Activated T-cell treated with anti-CD3 and anti-CD28 coated beads for 24 hours (primary cell): ENCODE results near the gene ITGA6.
A peak's percentile ranks its signal among the peaks of the same experiment; 100 is the strongest.

Source experiments
- DNase-seq: peaks from one replicate; pipeline ENCODE4 v3.0.0-alpha.2; 2020; ENCODE audit warnings: low read depth

ITGA6 gene

DNA sequence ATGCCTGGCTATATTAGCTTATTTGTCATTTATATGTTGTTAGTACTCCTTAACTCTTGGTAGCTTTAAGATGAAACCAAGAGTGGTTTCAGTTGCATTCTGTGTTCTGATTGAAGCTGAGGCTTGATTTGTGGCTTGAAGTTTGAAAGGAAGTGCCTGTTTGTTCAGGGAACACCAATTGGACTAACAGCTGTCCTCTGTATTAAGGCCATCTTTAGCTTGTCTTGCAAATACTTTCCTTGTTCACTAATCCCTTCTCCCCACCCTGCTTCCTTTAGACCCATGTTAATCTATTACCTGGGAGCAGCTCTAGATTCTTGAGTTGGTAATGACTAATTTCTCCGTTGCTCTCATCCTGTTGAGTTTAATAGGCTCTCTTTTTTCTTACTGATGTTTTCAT lies 13.4 kb downstream of the ITGA6 start:
- no peak for DNase-seq

DNA sequence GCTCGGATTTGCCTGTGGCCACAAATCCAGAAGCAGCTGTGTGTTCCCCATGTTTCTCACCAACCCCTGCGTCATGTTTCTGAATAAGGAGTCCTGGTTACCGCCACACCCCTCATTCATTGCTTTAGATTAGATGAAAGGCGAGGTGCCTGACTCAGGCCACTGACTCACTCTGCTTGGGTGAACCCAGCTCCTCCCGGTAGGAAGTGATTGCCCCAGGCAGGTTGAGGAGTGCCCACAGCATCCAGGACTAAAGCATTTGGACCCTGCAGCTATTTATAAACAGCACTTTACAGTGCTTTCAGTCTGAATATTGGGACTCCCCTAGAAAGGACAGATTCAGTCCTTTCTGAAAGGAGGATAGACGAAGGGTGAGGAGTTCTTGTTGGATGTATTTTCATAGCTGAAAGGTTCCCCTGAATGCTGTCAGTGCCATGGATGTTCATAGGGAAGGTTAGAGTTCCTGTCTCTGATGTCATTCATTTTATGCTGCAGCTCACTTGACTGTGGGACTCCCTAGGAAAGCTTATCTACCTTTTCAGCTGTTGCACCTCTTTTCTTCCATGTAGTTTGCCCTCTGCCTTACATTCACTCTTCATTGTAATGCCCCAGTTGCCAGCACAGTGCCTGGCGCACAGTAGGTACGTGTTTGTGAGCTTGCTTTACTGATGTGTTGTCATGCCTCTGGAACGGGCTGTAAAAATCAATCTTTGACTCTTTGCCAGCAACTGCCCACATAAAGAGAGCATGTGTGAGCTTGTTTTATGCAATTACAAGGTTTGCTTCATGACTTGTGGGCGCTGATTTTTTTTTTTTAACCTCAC lies 14.9 kb downstream of the ITGA6 start:
- peak; percentile 67 for DNase-seq

GRCh38 chr2:172445851-172446250 lies 18.5 kb downstream of the ITGA6 start:
- DNase-seq = no peak

- no peak for DNase-seq
These were observed 19.2 kb downstream of the ITGA6 start for GRCh38 chr2:172446474-172447063.

DNA sequence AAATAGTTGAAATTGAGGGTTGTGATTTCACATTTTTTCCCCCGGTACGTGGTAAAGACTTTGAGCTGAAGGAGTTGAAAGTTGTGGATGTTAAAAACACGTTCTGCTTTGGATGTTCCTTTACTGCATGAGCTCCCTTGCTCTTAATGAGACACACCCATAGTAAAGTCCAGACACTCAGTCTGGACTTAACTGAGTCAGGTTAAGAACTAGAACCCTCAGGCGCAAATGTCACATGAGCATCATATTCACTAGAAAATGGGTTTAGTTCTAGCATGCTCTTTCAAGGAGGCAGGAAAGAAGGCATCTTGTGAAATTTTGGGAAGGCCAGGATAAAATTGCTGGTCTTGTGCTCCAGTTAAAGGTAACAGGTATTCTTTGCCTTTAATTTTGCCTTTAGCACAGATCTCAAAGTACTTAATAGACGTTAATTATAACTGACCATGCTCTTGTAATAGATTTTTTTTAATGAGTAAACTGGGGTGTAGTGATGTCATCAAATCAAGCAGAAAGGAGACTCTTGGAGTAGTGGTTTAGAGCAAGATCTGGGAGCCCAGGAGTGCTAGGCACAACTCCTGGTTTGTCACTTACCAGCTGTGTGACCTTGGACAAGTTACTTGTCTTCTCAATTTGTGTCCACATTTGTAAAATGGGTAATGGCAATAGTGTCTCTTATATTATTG lies 20.6 kb downstream of the ITGA6 start:
- DNase-seq = no peak

DNA sequence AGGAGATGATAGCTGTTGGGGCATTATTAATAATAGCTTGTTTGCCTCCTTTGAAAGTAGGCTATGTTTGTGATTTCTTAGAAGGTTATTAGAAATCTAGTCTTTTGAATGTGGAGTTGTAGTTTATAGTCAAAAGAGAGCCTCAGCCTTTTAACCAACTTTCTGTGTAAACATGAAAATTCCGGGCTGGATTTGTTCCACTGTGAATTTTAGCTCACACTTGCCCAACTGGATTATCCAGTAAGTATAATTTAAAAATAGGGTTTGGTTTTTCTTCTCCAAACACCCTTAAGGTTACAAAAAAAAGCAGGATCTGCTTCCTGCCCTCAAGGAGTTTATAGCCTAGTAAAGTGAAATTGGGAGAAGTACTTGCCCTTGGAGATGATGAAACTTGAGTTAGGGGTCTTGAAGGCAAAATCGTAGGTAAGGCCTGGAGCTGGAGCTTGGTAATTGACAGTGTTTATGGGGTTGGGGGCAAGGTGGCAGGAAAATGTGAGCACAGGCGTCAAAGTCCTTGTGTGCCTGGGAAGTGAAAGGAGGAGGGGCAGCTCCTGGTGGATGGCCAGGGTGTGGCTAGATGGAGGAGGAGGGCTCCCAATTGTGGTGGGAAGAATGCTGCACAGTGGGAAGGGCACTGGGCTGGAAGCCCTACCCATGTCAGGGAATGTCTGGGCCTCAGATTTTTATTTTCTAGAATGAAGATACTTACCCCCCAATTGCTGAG lies 21.3 kb downstream of the ITGA6 start:
- DNase-seq = no peak

- DNase-seq = no peak
These were observed 22.6 kb downstream of the ITGA6 start for GRCh38 chr2:172449911-172450550.

DNA sequence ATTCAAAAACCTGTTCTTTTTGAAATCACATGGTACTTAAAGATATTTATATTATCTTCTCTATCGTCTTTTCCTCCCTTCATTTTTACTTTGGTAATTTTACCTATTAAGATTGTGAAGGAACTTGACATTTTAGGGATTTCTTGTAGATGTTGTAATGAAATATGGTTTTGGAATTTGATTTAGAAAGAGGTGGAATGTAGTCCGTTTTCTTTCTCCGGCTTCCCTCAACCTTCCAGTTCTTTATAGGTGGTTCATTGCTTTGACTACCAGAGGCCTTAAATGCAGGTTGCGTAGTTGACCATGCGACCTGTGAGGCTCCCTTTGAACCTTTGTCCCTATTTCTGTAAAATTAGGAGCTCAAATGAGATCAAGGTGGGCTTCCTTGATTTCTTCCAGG lies 24.5 kb downstream of the ITGA6 start:
- no peak for DNase-seq

DNA sequence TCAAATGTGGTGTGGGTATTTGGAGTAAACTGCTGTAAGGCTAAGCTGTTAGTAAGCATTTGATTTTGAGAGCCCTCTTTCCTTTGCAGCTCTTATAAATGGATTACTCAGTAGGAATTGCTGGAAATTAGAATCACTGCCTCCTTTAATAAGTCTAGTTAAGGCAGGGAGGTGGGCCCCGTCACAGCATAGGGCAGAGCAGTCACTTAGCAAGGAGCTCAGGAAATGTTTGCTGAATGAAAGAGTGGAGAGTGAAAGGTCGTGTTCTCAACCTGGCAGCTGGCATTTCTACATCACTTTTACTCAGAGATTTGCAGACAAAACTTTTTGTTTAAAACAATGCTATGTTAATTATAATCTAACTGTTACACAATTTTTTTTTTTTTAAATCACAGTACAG lies 25.5 kb downstream of the ITGA6 start:
- no peak for DNase-seq

GRCh38 chr2:172454404-172455120 lies 27.2 kb downstream of the ITGA6 start:
- DNase-seq = no peak

GRCh38 chr2:172455121-172455515 lies 27.7 kb downstream of the ITGA6 start:
- DNase-seq = no peak

- DNase-seq = no peak
These were observed 28.6 kb downstream of the ITGA6 start for GRCh38 chr2:172456002-172456401.

- DNase-seq = no peak
These were observed 30.1 kb downstream of the ITGA6 start for GRCh38 chr2:172457536-172457935.

- no peak for DNase-seq
These were observed 31.3 kb downstream of the ITGA6 start for GRCh38 chr2:172458561-172459124.

GRCh38 chr2:172460780-172461201 lies 33.4 kb downstream of the ITGA6 start:
- DNase-seq = no peak

GRCh38 chr2:172461591-172462372 lies 34.4 kb downstream of the ITGA6 start:
- DNase-seq = peak; percentile 70

DNA sequence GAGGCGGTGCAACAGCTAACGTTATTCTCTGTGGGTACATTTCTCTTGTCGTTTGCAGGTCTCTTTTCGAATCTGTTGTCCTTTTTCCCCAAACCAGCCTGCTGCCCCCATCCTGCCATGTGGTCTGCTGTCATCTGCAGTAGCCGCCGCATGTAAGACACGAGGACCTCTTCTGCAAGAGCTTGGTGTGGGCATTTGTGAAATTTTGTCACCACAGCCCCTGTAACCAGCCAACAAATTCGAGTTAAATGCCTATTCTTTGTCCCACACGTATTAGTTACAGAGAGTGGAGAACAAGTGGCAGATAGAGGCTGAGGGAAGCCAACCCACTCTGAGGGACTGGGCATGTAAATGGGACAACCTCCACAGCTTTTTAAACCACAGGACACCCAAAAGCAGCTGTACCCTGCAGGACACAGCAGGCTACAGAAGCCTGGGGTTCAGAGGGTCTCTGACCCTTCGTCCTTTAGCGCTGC lies 35.0 kb downstream of the ITGA6 start:
- no peak for DNase-seq

- DNase-seq = no peak
These were observed 35.5 kb downstream of the ITGA6 start for GRCh38 chr2:172462849-172463381.

DNA sequence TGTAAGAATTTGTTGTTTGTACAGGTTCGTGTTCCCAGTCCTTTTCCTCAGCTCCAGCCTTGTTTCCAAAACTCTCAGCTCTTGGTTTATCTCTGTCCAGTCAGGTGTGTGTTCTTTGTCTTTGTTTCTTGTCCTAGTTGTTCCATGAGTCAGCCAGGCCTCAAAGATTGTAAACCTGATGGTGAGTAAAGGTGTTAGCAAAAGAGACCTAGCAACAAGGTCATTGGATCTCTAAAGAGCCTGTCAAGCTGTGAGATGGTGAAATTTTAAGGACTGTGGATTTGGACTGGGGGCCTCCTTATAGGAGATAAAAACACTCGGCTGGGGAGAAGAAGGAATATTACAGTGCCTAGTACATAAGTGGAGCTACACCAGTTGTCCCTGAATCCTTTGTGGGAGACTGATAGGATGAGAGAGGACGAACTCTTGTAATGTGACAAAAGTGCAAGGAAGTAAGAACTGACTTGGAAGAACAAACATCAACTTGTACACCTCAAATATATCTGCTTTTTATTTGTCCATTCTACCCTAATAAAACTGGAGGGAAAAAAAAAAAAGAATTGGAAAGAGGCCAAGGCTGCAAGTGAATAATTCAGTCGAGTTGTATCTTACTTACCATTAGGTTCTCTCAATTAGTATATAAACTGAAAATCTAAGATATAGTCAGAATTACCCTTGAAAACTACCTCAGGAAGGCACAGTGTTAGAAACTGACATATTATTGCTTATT lies 37.2 kb downstream of the ITGA6 start:
- DNase-seq = no peak
